ACHN (cell line): ENCODE measurements around the gene SULT4A1.
A peak's percentile ranks its signal among the peaks of the same experiment; 100 is the strongest.
"Not testable (repeated sequence)": the region's sequence is repeated elsewhere in the genome, so short reads cannot be mapped to it uniquely, and the experiment has no call there.

Experiments used
- DNase-seq: peaks from one replicate; pipeline ENCODE4 v3.0.0-alpha.2; 2015
- in situ Hi-C: cut with HindIII; loops from 2 replicates; pipeline ENCODE4 v1.10.0; 2017; ENCODE audit warnings: low sequenced_read_pairs, low pct_ligation_motif_present, low pct_unique_long_range_greater_than_20kb

Gene SULT4A1

DNA sequence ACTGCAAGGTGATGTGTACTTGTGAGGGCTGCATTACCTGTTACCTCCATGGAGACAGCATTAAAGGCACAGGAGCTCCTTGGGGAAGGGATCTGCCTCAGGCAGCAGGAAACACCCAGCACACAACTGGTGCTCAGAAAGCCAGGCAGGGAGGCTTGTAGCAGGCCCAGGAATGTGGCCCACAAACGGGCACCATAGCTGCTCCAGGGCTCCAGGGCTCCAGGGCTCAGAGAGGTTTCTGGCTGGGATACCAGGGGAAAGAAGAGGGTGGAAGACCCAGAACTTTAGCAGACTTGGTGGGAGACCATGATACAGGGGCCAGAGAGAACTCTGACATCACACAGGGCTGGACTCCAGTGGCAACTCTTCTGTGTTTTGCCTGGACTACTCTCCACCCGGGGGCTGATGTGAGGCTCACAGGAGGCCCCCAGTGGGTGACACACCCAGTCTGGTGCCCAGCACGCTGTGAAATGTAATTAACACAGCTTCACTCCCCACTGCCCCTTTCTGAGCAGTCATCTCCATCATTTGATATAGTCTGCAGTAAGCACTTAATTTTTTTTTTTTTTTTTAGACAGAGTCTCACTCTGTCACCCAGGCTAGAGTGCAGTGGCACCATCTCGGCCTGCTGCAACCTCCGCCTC lies 14.7 kb upstream of the SULT4A1 start:
- in situ Hi-C loops, result no loop called here
- DNase-seq, result no peak

DNA sequence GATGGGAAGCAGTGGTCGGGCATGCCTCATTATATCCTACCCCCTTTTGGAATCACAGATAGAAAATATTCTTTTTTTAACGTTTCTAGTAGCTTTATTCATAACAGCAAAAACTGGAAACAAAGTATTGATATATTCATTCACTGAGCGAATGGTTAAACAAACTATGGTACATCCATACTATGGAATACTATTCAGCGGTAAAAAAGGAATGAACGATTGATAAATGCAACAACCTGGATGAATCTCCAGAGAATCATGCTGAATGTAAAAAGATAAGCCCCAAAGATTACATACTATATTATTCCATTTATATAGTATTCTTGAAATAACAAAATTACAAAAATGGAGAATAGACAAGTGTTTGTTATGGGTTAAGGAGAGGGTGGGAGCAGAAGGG lies 7.5 kb upstream of the SULT4A1 start:
- no peak for DNase-seq
- in situ Hi-C loops, result no loop called here

DNA sequence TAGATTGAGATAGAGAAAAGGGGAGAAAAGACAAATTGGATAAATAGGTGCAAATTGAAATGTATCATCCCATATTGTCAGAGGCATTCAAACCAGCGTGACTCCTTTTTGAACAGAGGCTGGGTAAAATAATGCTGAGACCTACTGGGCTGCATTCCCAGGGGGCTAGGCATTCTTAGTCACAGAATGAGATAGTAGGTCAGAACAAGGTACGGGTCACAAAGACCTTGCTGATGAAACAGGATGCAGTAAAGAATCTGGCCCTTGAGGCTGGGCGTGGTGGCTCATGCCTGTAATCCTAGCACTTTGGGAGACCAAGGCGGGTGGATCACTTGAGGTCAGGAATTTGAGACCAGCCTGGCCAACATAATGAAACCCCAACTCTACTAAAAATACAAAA lies 6.7 kb upstream of the SULT4A1 start:
- in situ Hi-C loops, DNase-seq: not testable (repeated sequence)

DNA sequence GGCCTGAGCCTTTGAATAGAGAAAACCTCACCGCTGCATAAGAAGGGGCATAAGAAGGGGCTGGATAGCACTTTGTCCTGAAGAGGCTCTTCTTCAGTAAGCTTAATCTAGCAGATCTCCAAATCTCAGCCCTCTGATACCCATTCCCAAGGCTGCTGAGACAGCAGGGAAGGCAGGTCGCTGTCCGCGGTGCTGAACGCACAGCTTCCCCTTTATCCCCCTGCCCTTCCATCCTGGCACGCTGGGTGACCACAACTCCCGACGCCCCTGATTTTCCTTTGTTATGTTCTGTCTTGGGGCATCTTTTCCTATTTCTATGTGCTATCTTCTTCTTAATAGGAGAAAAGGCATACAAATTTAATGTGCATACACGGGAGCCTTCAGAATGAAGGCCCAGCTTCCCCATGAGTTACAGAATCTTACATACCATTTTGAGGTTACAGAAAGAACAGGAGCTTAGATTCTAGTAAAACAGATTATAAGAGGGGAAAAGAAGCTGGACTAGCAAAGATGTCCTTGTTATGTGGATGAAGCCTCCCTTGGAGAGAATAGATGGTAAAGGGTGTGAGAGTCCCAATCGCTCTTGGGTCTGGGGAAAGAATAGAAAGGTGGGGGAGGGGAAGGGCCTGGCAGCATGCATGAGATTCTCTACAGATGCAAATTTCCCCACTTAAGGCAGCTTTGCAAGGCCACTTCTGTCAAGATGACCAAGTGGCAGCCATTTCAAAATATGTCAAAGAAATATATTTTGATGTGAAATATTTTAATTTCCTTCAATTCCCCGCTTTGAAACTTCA lies 5.7 kb upstream of the SULT4A1 start:
- in situ Hi-C loops, result no loop called here

DNA sequence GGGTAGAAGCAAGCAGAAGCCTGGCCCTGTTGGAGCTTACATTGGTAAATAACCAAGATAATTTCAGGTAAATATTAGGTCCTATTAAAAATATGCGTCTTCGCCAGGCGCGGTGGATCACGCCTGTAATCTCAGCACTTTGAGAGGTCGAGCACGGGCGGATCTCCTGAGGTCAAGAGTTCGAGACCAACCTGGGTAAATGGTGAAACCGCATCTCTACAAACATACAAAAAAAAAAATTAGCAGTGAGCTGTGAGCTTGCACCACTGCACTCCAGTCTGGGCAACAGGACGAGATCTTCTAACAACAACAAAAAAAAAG lies 529 bp upstream of the SULT4A1 start:
- no peak for DNase-seq
- in situ Hi-C loops, result no loop called here

More for the DNA sequence above, 5.7 kb upstream of the SULT4A1 start:
- DNase-seq, result peak; percentile 58

DNA sequence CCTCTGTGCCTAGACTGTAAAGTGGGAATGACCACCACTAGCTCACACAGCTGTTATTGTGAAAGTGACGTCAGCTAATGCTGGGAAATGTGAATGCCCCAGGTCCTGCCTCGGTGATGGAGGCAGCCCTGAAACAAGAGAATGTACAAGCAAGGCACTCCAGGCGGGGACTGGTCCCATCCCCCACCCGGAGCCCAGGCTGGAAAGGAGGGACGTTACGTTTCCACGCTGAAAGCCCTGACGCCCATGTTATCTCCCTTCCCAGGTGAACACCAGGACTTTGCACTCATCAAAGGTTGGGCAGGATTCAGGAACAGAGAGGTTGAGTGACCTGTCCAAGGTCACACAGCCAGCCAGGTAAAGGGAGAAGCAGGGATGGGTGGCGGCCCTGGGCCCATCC lies 784 bp downstream of the SULT4A1 start:
- in situ Hi-C loops, result no loop called here
- no peak for DNase-seq

DNA sequence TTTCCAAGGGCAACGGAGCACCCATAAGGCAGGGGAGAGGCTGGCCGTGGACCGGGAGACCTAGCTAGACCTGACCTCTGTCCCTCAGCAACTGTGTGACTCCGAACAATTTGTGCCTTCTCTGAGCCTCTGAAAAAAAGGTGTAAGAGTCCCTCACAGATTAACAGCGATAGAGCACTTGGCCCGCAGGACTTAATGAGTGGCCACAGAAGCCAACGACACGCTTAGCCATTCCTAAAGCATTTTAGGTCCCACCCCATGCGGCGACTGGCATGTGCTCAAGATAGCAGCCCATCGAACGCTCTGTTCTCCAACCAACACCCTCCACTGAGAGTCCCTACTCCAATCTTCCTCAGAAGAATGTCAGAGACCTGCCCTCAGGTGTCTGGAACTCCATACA lies 1.5 kb downstream of the SULT4A1 start:
- DNase-seq, result no peak
- in situ Hi-C loops, result no loop called here

DNA sequence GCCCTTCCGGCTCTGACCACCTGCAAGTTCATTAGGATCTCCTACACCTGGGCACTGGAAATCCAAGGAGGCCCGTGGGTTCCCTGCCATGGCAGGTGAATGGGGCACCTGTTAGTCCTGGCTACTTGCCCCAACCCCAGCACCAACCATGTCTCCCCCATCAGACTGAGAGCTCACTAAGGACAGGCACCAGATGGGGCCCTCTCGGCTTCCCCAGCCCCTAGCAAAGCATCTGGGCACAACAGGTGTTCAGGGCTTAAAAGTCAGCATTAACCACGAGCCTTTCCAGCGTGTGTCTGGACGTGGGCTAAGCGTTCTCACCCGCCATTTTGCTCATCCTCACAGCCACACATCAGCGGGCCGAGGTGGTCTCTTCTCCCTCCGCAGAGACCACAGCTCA lies 2.2 kb downstream of the SULT4A1 start:
- no peak for DNase-seq
- in situ Hi-C loops, result no loop called here

DNA sequence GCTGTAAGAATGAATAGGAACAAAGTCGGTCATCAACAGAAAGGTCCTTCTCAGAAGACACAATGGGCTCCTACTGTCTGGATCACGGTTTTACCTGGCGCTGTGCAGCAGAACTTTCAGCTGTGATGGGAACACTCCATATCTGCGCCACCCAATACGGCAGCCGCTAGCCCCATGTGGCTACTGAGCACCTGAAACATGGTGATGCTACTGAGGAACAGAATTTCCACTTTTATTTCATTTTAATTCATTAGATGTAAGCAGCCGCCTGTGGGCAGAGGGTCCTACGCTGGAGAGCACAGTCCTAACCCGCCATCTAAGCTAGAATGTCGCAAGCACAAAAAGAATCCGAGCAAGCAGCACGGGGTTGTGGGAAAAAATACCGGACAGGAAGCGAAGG lies 2.7 kb downstream of the SULT4A1 start:
- no peak for DNase-seq
- in situ Hi-C loops, result no loop called here

DNA sequence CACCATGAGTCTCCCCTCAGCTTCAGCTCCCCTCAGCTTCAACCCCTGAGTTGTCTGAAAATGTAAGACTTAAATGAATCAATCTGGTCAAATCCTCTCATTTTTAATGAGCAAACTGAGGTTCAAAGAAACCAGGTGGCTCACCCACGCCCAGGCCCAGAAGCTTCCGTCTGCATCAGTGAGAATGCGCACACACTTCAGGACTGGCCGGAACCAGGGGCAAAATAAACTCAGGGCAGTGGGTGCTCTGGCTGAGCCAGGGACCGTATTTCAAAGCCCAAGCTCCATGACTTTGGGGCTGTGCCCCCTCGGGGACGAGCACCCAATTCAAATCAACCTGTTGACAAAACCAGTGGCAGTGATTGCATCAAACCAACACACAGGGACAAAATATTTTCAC lies 3.1 kb downstream of the SULT4A1 start:
- in situ Hi-C loops, result no loop called here
- DNase-seq, result no peak

DNA sequence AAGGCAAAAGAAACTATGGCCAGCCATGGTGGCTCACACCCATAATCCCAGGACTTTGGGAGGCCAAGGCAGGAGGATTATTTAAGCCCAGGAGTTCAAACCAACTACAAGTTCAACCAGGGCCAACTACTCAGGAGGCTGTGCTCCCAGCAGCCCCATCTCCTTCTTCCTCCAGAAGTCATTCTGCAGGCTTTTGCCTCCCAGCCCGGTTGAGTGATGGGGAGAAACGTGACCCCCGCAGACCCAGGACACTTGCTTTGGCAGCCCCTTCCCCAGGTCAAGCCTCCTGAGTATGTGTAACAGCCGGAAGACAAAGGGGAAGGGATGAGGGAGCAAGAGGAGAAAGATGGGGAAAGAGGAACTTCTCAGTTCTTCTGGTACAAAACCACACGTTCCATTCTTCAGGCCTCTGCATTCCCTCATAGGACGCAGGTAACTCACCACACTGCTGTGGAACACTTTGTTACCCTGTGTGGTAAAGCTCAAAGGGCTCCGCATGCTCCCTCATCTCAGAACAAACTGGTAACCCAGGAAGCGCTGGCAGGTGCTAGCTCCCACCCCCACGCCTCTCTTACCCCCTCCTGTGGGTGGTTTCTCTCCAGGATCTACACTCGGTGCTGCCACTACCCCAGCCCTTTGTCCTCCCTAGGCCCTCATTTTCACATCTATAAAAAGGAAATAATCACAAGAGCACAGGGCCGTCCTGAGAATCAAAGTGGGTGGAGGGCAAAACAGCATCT lies 4.0 kb downstream of the SULT4A1 start:
- in situ Hi-C loops, result no loop called here
- no peak for DNase-seq

DNA sequence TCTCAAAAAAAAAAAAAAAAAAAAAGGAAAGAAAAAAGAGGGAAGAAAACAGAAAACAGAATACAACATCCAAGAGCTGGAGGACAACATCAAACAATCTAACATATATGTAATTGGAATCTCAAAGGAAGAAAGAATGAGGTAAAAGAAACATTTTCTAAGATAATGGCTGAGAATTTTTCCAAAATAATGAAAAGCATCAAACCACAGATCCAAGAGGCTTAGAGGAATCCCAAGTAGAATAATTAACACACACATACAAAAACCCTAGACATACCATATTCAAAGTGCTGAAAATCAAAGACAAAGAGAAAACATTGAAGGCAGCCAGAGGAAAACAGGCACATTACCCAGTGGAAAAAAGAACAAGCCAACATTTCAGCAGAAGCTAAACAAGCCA lies 4.9 kb downstream of the SULT4A1 start:
- in situ Hi-C loops, result no loop called here
- no peak for DNase-seq

DNA sequence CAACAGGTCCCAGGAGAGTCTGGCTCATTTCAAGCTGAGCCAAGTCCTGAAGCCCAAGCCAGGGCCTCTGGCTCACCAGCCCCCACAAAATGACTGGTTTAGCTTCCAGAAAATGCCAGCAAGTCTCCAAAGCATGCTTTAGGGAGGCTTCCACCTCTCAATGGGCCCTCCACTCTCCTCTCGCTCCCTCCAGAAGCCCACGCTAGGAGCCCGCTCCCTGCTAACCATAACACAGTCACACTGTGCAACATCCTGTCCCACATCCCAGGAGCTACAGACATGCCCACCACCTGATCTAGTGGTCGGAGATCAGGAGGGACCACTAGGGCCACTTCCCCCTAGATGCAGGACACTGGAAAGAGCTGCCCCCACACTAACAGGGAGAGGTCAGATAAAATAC lies 6.9 kb downstream of the SULT4A1 start:
- DNase-seq, result no peak
- in situ Hi-C loops, result no loop called here

DNA sequence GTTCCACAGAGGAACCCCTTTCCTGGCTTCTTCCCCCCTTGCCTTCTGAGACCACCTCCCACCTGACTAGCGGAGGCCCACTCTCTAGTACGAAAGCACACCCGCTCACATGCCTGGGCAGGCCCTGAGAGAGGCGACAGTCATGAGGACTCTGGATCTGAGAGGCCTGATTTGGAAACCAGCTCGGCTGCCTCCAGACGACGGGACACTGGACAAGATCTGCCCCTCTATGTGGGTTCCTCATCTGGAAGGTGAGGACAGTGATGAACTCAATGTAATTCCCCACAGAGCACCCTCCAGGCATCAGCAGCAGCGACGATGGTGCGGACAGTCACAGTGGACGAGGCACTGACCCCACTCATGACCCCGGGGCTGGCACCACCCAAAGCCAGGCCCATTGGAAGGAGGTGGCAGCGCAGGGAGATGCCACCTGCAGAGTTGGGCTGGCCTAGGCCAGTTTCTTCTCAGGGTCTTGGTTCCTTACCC lies 7.5 kb downstream of the SULT4A1 start:
- no peak for DNase-seq
- in situ Hi-C loops, result no loop called here

DNA sequence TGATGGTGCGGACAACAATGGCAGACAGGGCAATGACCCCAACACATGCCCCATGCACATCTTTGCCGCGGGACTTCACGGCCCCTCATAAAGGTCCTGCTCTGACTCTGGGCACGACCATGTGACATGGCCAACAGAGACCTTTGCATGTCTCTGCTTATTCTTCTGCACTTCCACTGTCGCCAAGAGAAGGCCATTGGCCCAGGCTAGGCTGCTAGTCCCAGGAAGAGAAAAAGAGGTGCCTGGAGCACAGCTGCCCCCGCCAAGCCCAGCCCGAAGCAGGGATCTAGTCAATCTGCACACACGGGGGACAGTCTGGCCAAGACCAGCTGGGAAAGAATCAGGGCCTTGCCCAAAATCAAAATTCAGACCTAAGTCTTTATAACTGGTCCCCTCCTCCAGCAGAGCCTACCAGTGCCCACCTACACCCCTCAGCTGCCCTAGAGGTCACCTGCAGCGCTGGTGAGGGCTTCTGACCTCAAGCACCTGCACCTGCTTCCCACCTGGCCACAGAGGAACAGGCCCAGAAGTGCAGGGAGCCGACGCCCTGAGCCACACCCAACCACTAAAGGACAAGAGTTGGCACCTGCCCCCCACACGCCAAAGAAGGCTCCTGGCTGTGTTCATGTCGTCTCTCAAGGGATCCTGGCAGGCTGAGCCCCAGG lies 8.1 kb downstream of the SULT4A1 start:
- DNase-seq, result no peak
- in situ Hi-C loops, result no loop called here

DNA sequence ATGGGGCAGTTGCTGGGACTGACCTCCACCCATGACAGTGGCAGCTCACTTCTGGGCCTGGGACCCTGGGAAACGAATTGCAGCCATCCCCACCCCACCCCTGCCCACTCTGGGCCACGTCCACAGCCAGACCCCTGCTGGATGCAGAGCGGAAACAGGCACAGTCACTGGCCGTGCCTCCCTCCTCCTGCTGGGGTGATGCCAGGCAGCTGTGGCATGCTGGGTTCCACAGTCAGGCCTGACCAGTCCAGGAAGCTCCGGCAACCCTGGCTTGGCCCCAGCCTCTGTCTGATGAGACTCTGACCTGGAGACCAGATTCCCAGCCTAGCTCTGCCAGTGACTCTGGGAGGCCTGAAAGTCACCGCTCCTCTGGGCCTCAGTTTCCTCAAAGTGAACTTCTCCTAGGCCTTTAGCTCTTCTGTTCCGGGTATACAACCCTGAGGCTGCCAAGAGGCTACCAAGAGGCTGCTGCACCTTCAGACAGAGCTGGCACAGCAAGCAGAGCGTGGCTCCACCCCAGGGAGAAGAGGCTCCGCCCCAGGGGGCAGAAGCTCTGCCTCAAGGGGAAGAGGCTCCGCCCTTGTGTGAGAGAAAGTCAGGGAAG lies 8.9 kb downstream of the SULT4A1 start:
- in situ Hi-C loops, result no loop called here
- DNase-seq, result no peak

DNA sequence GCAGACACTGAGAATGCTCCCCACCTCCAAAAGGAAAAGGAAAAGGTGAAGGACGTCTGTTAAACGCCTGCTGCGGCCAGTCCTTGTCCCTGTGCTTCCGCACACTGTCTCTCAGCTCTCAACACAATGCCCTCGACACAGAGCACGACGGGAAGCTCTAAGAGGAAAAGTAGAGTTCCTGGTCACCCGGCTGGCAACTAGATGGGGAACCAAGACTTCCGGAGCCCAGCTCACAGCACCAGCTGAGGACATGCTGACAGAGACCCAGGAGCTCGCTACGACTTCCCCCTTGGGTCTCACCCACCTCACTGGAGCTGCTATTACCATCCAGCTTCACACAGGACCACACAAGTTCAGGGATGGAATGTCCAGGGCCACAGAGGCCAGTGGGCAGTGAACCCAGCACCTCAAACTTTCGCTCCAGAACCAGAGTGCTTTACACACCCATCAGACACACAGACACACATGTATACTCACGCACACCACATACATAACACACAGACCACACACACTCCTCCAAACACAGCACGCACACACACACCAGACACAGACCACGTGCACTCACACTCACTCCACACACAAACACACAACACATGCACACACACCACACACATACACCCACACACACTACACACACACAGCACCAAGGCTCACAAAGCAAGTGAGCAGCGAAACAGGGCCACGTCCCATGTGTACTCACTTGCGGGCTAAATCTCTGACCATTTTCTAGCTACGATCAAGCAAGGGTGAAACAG lies 9.6 kb downstream of the SULT4A1 start:
- DNase-seq, result no peak
- in situ Hi-C loops, result no loop called here

DNA sequence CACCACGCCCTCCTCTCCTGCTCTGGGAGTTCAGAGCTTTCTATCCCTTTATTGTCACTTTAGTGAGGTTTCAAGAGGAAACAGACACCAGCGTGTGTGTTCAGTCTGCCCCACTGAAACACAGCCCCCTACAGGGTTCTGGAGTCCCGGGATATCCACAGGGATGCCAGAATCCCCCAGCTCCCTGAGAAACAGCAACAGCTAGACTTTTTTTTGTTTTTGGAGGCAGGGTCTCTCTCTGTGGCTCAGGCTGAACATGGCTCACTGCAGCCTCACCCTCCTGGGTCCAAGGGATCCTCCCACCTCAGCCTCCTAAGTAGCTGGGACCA lies 10.4 kb downstream of the SULT4A1 start:
- no peak for DNase-seq

More for the DNA sequence above, 10.4 kb downstream of the SULT4A1 start:
- in situ Hi-C loops, result no loop called here
